GM15510 (cell line): ENCODE data around the gene SF3B2.
A peak's percentile ranks its signal among the peaks of the same experiment; 100 is the strongest.

Experiments used
- POLR2A ChIP-seq: IDR thresholded peaks from 3 replicates; pipeline ENCODE4 v1.6.1; 2011; ENCODE audit warnings: borderline replicate concordance; ENCODE audit not compliant: insufficient read length; ENCODE audit errors: extremely low read depth

SF3B2 gene

DNA sequence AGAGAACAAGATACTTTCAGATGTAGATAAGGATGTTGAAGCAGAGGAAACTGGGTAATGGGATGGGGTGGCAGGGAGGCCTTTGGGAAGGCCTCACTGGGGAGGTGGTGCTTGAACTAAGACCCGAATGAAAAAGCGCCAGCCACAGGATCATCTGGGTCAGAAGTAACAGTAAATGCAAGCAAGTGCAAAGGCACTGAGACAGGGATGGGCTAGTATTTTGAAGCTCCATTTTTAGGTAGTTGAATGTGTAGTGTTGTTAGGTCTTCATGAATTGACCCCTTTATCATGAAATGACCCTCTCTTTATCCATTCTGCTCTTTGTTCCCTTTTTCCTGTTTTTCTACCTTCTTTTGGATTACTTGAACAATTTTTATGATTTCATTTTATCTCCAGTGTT is 11.7 kb downstream of the SF3B2 start:
- TF ChIP-seq POLR2A: no peak

GRCh38 chr11:66064571-66064970 is 12.4 kb downstream of the SF3B2 start:
- no peak for TF ChIP-seq POLR2A

GRCh38 chr11:66066751-66067150 is 14.6 kb downstream of the SF3B2 start:
- TF ChIP-seq POLR2A: no peak

- TF ChIP-seq POLR2A: no peak
These were observed 15.5 kb downstream of the SF3B2 start for GRCh38 chr11:66067640-66068039.

DNA sequence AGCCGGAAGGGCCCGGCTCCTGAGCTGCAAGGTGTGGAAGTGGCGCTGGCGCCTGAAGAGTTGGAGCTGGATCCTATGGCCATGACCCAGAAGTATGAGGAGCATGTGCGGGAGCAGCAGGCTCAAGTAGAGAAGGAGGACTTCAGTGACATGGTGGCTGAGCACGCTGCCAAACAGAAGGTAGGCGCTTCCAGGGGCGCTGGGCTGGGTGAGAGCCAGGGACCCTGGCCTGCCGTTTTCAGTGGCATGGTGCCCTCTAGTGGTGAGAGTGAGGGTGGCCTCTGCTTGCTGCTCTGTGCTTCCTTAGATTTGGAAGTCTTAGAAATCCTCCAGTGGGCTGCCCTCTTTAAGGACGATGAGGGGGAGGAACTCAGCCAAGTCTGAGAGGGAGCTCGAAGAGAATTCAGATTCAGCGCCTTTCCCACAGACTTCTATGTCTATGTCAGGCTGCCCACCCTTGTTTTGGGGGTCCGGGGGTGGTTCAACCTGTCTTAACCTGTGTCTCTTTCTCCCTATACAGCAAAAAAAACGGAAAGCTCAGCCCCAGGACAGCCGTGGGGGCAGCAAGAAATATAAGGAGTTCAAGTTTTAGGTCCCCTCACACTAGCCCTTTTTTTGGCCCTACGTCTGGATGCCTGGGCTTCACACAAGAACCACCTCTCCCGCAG is 16.1 kb downstream of the SF3B2 start:
- no peak for TF ChIP-seq POLR2A

DNA sequence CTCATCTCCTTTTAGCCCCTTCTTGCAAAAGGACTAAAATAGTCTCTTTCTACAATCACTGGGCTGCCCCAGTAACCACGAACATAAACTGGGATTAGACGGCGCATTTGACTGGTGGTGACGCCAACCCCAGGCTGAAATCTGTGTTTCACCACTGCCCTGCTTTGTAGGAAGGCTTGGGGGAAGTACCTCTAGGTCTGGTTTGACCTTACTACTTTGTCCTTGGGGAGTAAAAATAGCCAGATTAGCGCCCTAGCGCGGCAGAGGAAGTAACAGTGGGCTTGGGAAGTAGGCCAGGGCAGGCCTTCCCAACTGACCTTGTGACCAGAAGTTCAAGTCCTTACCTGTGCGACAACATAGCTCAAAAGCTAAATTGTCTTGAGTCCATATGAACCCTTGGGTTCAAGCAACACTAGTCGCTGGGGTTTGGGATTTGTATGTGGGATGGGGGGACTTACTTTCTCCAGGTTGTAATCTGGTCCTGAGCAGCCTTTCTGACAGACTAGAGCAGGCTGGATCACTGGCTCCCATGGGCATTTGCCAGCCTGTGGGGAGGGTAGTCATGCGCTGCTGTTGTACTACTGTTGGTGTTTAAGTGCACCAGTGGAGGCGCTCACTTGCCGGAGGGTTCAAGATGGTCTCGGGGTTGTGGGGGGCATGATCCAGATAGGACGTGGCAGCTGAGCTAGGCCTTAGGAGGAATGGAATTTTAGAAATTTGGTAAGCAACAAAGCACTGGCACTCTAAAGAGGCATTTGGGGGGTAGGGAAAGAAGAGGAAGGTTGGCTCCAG is 17.0 kb downstream of the SF3B2 start:
- TF ChIP-seq POLR2A: peak; percentile 8

DNA sequence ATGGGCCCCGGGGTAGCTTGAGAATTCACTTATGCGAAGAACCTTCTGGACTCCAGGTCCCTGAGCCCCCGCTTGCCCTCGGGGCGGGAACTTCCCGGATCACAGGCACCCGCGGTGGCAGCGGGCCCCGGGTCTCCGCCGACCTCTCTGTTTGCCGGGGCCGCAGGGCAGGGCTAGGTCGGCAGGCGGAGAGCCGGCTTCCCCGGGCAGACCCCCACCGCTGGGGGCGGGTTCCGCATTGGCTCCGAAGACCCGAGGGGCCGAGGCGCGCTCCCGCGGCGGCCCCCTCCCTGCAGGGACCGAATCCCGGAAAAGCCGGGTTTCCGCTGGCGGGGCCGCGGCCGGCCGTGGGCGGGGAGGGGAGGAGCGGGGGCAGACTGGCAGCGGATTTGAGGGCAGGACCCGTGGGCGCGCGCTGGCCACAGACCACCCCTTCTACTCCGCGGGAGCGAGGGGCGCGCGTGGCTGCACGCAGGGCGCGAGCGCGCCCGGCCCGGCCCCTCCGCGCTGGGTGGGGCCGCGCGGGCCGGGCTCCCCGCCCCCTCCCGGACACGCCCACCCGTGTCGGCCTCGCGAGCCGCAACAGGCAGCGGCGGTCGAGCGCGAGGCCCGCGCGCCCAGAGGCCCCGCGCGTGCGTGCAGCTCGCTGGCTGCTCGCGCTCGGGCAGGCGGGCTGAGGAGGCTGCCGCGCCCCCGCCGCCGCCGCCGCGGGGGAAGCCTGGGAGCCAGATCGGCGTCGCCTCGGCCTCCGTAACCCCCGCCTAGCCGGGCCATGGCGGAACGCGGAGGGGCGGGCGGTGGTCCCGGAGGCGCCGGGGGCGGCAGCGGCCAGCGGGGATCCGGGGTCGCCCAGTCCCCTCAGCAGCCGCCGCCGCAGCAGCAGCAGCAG is 17.8 kb downstream of the SF3B2 start, which contains the start of gene PACS1:
TSS of gene PACS1 (plus strand) at position 558 of the 889 bp plus-strand sequence. CDS start at position 773, 215 bp downstream.
- peak; percentile 66 for TF ChIP-seq POLR2A

- TF ChIP-seq POLR2A: no peak
These were observed 18.6 kb downstream of the SF3B2 start for GRCh38 chr11:66070604-66071380.

- TF ChIP-seq POLR2A: no peak
These were observed 19.2 kb downstream of the SF3B2 start for GRCh38 chr11:66071381-66071801.

GRCh38 chr11:66072081-66072480 is 19.9 kb downstream of the SF3B2 start:
- no peak for TF ChIP-seq POLR2A

- no peak for TF ChIP-seq POLR2A
These were observed 20.4 kb downstream of the SF3B2 start for GRCh38 chr11:66072518-66072917.

GRCh38 chr11:66073669-66074068 is 21.5 kb downstream of the SF3B2 start:
- TF ChIP-seq POLR2A: no peak

- no peak for TF ChIP-seq POLR2A
These were observed 23.1 kb downstream of the SF3B2 start for GRCh38 chr11:66075273-66075672.

GRCh38 chr11:66076561-66076960 is 24.4 kb downstream of the SF3B2 start:
- no peak for TF ChIP-seq POLR2A
